Fibroblast of lung (primary cell): Measurements from ENCODE around the gene TPSG1.

Source experiments
- EZH2 ChIP-seq: IDR thresholded peaks from 2 replicates; pipeline ENCODE4 v1.5.1; 2012; ENCODE audit warnings: low read length, control low read depth, mild to moderate bottlenecking; ENCODE audit errors: missing control alignments
- TF ChIP-seq, protein P1 (sequence below), 2 donors: IDR thresholded peaks in 1 of 2; conservative IDR thresholded peaks in 1 of 2; 1 replicate in 1 of 2; 2 replicates in 1 of 2; pipeline ENCODE4 v1.5.1; 2011 to 2012; ENCODE audit warnings: low read length in 2 of 2, control low read depth in 1 of 2, inconsistent platforms in 1 of 2, low read depth in 1 of 2, mild to moderate bottlenecking in 1 of 2

- TF ChIP-seq EZH2, result no peak
- TF ChIP-seq, protein P1, sequence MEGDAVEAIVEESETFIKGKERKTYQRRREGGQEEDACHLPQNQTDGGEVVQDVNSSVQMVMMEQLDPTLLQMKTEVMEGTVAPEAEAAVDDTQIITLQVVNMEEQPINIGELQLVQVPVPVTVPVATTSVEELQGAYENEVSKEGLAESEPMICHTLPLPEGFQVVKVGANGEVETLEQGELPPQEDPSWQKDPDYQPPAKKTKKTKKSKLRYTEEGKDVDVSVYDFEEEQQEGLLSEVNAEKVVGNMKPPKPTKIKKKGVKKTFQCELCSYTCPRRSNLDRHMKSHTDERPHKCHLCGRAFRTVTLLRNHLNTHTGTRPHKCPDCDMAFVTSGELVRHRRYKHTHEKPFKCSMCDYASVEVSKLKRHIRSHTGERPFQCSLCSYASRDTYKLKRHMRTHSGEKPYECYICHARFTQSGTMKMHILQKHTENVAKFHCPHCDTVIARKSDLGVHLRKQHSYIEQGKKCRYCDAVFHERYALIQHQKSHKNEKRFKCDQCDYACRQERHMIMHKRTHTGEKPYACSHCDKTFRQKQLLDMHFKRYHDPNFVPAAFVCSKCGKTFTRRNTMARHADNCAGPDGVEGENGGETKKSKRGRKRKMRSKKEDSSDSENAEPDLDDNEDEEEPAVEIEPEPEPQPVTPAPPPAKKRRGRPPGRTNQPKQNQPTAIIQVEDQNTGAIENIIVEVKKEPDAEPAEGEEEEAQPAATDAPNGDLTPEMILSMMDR (conservative IDR thresholded peaks at IDR 0.05 in 1 of 2, IDR thresholded peaks at IDR 0.05 in 1 of 2; ENCODE audit: low read depth in 1 of 2, low read length in 2 of 2), result no peak
Observed at GRCh38 chr16:1174477-1175357, 50.4 kb downstream of the TPSG1 start.
